Activated CD4-positive, alpha-beta T cell treated with anti-CD3 and anti-CD28 coated beads, Interleukin-2, amount 50 U/mL, for 16 hours (primary cell): ENCODE data around the gene EIF2AK2.

ENCODE experiments used
- DNase-seq: peaks from one replicate; pipeline ENCODE4 v3.0.0-alpha.2; 2020

Gene EIF2AK2

DNA sequence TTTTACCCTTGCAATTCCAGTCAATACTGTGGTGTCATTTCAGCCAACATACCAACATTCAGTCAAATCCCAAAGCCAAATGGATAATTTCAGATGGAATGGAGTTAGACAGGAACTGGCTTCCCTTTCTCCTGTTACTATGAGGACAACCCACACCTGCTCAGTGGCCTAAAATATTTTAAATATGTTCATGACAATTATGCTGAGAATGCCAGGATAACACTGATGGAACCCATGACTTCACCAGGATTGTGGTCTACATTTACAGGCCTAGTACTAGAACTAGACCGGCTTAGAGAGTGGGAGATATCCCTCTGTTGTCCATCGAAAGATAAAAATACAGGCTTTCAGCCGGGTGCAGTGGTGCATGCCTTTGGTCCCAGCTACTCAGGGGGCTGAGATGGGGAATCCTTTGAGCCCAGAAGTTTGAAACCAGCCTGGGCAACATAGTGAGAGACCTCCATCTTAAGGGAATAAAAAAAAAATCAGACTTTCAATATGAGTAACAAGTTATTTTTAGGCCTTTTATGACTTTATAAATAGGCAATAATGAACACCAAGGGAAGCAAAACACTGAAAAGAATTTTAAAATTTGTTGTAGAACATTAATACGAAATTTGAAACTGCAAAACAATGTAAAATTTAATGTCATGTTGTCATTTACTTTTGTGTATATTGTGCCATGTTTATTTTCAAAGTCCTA, 58.2 kb downstream of the EIF2AK2 start:
- no peak for DNase-seq

DNA sequence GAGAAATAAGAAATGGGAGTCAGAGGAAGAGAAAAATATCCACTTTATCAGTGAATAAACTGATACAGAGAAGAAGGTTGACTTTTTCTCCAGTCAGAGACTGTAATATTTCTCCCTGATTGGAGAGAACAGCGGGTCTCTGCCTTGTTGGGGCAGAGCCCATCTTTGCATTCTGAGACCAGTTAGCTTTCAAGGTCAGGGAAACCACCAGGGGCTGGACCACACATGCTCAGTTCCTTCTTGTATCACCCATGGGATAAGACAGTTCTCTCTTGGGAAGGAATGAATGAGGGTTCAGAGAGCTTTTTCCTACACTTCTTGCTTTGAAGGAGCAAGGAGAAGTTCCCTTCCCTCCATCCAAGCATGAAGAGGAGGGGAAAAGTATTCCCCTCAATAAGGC, 60.2 kb downstream of the EIF2AK2 start:
- DNase-seq = no peak

DNA sequence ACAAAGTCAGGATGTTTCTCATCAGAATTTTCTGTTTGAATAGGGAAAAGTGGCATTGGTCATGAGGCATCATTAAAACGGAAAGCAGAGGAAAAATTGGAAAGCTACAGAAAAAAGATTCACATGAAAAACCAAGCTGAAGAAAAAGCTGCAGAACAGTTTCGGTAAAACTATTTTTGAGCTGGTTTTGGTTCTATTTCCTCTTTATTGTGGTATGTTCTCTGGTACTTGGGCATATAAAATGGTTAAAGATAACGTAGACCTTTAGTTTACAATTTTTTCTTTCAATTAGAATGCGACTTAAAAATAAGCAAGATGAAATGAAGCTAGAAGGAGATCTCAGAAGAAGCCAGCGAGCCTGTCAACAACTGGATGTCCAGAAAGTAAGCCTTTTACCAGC, 64.9 kb downstream of the EIF2AK2 start:
- DNase-seq = no peak

DNA sequence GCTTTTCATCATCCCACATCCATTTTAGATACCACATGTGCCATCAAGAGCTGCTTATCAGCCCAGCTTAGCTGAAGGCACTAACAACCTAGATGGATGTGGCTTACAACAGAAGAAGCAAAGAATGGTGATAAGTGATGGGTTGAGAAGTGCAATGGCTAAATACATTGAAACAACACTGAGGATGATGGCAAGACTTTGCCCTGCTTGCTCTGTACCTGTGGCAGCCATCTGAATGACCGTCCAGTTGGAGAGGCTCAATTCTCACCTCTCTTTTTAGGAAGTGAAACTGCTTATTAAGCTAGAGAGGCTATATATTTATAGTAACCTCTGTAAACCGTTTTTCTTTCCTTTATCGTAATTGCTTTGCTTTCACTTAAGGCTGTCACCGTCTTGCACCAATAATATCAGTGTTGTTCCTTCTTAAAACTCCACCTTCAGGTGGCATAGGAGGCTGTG, 66.7 kb downstream of the EIF2AK2 start:
- no peak for DNase-seq

DNA sequence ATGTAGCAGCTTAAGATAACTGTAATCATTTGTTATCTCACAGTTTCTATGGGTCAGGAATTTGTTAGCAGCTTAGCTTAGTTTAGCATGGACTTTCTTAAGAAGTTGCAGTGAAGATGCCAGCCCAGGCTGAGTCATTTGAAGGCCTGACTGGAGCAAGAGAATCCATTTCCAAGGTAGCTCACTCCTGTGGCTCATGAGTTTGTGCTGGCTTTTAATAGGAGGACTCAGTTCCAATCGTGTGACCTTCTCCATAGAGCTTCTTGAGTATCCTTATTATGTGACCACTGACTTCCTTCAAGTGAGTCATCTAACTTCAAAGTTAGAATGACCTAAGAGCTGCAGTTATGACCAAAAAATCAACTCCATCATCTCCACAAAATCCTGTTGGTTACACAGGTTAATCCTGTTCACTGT, 71.0 kb downstream of the EIF2AK2 start:
- DNase-seq = peak; percentile 48

DNA sequence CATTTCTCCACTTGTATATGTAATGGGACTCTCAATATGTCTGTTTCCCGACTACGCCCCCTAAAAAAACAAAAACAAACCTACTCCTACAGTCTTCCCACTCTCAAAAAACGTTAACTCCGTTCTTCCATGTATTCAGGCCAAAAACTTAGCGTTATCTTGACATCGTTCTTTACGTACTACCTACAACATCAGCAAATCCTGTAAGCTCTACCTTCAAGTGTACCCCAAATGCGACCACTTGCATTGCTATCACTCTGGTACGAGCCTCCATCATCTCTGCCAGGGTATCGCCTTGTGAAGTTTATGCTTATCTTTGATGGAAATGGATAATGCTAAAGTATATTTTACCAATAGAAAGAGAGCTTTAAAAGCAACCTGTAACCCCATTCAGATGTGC, 72.0 kb downstream of the EIF2AK2 start:
- DNase-seq = no peak

DNA sequence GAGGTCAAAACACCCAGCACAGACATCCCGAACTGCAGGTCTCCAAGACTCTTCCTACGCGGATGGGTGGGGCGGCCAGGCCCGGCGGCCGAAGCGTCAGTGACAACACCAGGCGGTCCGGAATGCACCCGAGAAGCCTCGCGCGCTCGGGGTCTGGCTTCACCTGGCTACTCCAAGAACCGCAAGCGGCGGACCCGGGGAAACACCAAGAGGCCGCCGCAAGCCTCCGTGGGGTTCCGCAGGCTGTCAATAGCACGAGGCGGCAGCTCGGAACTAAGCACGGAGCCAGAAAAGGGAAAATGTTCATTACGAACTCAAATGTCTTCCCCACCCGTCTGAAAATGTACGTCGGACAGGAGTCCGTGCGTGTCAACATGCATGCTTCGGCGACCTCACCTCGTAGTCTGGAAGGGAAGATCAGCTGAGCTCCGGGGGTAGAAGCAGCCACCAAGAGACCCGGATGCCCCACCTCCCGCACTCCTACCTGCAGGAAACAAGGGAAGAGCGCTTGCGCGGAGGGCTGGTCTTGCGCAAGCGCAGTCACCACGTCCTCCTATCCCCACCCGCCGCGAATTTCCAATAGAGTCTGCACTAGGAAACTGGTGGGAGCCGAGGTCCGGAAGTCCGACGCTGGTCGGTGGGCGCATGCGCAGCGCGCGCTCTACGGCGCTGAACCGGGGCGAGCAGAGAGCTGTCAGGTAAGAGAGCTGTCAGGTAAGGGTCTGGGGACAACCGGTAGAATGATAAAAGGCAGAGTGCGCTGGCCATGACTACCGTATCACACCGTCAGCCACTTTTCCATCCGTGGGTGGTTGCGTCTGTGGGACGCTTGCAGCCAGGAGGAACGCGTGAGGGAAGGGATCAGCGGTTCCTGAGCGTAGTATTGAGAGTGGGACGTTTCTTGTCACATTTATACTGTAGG, 72.6 kb downstream of the EIF2AK2 start, which contains the start of the genes GPATCH11 and HEATR5B:
GPATCH11 (plus strand) TSS at position 646 of the 922 bp plus-strand sequence. CDS start 3,864 bp downstream, outside the sequence.
HEATR5B (minus strand) TSS at position 500 of the 922 bp plus-strand sequence. CDS start 958 bp downstream, outside the sequence.
- peak; percentile 96 for DNase-seq

DNA sequence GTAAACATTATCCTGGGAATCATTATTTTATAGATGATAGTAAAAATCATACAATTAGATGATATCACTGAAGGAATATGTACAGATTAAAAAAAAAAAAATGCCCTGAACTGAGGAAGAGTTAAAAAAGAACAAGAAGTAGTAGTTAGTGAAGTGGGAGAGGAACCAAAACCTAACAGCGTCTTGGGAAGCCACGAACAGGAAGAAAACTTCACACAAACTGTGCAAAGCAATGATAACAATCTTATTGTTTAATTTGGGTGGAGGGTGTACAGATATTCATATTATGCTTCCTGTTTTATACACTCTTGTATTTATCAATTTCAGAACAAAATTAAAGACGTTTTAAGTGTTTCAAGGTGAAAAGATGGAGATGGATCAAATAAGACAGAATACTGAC, 76.1 kb downstream of the EIF2AK2 start:
- no peak for DNase-seq

DNA sequence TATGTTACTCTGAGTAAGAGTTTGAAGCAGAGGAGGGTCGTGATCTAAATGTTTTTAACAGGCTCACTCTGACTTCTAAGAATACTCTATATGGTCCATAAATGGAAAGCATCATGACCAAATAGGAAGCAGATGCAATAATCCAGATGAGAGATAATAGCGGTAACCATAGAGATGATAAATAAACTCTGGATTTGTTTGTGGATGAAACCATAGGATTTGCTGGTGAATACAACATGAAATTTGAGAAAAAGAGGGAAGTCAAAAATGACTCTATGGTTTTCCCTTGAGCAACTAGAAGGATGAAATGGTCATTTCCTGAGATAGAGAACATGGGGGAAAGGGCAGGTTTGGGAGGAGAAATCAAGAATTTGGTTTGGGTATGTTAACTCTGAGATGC, 76.5 kb downstream of the EIF2AK2 start:
- DNase-seq = no peak

DNA sequence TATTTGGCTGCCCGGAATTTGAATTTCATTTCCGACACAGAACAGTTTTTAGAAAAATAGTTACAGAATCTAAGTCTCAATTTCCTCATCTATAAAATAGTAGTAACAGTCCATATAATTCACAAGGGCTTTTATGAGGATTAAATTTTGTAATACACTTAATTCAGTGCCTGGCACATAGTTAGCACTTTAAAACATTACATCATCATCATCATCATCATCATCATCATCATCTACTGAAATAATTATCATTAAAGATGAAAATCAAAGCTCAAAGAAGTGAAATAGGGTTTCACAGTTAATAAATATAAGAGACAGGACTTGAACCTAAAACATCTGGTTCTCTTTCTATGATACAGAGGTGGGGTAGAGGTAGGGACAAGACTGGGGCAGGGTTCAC, 85.8 kb downstream of the EIF2AK2 start:
- DNase-seq = no peak

DNA sequence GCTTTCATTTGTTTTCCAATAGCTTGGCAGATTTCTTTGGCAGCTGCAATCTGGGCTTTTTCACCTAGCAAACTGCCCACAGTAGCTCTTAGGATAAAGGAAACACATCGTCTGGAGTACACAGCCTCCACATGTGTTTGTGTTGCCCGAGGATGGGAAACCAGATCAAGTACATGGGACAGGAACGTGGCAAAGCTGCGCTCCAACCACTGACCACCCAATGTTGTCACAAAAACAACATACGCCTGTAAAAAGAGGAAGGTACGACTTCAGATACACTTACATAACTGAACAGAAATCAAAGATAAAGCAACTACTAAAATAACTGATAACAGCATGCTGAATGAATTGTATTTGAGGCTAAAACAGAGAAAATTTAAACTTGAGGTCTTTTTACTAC, 88.1 kb downstream of the EIF2AK2 start:
- no peak for DNase-seq

DNA sequence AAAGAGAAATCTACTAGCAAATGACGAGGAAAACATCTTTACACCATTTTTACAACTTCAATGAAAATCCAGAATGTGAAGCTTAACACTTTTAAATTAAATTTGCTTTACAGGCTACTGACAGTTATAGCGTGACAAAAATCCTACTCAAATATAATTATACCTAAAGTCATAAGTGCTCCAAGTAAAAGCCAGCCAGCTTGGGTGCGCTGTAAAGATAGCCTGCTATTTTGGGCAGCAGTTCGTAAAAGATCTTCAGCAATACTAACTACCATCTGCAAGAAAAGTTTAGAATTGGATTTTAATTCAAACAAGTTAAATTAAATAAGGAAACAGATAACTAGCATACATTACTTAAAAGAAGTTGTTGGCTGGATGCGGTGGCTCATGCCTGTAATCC, 95.0 kb downstream of the EIF2AK2 start:
- no peak for DNase-seq

DNA sequence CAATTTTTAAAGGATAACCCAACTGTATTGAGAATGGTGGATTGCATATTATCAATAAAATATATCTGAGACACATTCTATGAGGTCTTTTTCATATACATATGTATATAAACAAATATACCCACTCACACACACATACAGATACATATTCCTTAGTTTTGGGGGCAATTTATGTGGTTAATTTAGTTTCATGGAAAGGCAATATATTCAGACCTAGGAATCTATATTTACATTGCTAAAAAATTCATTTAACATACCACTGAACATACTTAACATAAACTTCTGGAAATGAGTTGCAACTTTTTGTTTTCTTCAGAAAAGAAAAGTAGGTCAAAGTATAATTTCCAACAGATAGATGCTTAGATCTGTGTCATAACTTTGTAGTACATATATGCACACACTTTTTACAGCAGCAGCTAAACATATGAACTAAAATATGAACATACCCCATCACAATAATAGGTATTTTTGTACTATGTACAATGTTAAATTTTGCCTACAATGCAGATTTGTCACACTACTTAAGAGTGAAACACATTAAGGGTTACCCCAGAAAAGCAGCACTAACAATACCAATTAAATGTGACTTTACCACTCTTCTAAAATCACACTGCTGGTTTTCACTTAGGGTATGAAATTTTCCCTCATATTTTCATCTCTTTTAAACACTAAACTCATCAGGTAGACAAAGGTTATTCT, 95.6 kb downstream of the EIF2AK2 start:
- no peak for DNase-seq

DNA sequence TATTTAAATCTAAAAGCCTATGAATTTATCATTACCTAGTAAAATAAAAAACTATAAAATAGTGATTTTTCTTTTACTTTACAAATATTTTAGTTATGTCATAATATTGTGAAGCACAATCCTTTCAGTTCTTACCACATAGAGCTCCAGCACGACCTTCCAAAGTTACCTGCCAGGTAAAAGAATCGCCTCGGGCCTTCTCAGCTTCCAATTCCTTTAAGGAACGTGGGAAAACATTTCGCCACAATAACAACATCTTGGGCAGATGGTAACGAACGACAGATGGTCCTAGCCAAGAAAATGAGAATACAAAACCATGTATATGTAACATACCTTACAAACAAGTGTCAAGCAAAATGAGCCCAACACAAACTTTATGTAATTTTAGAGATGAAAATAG, 96.3 kb downstream of the EIF2AK2 start:
- no peak for DNase-seq

DNA sequence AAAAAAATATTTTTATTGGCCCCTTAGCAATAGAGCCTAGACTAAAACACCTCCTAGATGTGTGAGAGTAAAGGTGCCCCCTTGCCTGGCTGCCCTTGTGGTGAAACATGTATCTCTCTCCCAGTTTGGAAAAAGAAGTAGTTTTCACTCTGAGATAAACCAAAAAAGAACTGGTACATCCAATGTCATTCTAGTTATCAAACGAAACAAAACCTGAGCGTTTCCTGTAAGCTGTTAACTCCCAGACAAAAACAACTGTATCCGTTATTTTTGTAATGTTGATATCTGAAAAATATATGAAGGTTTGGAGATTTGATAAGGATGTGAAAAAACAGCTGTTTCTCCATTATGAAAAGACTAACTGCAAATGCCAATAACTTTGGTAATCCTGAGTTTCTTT, 96.9 kb downstream of the EIF2AK2 start:
- no peak for DNase-seq

DNA sequence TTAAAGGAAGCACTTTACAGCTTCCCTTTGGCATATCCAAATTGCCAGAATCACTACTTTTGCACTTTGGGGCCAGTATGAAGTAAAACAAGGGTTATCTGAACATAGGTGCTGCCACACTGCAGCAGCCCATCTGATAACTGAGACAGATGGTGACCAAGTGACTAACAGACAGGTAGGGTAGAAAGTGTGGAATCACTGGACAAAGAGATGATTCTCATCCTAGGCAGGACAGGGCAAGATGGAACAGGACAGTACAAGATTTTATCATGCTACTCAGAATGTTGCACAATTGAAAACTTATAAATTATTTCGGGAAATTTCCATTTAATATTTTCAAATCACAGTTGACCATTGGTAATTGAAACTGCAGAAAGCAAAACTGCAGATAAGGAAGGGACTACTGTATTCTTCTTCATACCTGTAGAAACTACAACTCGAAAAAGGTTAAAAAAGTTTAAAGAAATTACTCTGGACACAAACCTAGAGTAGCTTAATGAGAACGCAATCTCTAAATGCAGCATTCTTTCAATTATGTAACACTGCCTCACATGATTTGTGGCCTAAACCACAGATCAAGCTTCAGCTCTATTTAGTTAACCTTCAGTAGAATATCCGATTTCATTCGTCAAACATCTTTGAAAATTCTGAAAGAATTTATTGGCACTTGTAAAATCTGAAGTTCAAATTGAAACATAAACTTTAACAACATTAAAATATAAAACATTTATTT, 104.0 kb downstream of the EIF2AK2 start:
- no peak for DNase-seq
